Measurements from ENCODE around the gene B4GALT4.

- TF ChIP-seq CTCF (IDR thresholded peaks at IDR 0.05): no peak
- no peak for TF ChIP-seq POLR2A (IDR thresholded peaks at IDR 0.05)
These were observed 3.9 kb downstream of the B4GALT4 start for GRCh38 chr3:119236756-119237155.
